Effector CD4-positive, alpha-beta T cell (primary cell): ENCODE measurements around the gene COL25A1.
"Not testable (repeated sequence)": the region's sequence is repeated elsewhere in the genome, so short reads cannot be mapped to it uniquely, and the experiment has no call there.

Source experiments
- DNase-seq: peaks from one replicate; pipeline ENCODE4 v3.0.0-alpha.2; 2020

COL25A1 gene

DNA sequence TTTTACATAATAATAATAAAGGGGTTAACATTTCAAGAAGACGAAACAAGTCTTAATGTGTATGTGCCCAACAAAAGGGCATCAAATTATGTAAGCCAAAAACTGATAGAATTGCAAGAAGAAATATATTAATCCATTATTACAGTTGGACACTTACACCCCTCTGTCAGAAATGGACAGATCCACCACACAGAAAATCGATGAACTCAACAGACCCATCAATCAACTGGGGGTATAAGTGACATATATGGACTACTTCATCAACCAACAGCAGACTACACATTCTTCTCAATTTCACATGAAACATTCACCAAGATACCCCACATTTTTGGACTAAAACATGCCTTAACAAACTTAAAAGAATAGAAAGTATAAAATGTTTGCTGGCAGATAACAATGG is 183.8 kb downstream of the COL25A1 start:
- no peak for DNase-seq

DNA sequence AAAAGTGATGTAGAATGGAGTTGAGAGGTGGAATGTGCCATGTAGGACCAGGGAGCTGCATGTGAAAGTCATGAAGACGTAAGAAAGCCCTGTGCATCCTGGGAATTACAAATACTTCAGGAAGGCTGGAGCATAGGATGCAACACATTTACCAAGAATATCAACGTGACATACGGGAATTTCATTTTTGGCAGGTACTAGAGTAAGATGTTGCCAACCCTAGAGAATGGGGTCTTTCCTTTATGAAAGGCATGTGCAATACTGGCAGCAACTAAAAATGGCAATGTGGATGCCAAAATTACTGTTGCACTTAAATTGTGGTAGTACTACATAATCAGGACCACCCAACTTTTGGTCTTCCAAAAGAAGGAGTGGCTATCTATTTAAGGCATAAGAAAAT is 188.0 kb downstream of the COL25A1 start:
- no peak for DNase-seq

DNA sequence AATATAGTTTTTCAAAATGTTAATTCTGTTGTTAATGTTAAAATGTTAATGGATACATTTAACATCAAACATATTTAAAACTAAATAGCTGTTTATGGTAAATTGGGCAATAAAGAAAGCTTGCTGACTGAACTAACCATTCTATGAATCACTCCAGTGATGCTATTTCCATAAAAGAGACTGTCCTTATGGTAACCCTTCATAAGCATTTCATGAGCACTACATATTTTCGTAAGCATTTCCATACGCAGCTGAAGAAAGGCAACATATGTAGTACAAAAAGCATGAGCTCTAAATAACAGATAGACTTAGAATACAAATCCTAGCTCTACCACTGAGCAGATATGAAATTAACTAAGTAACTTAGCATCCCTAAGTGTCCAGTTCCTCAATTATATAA is 188.9 kb downstream of the COL25A1 start:
- no peak for DNase-seq

DNA sequence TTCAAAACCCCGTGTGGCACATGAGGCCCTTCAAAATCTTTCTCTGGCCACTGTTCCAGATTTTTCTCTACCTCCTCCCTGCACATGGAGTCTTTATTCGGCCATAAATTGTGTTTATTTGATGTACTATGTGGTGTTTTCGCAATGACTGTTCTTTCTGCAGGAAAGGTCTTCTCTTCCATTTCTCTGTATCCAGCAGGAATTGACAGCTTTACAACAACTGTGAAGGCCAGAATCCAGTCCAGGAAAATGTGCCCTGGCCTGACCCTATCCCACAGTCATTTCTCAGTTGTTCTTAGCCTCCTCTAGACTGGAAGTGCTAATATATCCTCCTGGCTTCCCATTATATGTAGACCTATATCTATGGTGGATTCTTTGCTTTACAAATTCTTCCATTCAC is 191.4 kb downstream of the COL25A1 start:
- no peak for DNase-seq

DNA sequence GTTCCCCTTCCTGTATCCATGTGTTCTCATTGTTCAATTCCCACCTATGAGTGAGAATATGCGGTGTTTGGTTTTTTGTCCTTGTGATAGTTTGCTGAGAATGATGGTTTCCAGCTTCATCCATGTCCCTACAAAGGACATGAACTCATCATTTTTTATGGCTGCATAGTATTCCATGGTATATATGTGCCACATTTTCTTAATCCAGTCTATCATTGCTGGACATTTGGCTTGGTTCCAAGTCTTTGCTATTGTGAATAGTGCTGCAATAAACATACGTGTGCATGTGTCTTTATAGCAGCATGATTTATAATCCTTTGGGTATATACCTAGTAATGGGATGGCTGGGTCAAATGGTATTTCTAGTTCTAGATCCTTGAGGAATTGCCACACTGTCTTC is 194.2 kb downstream of the COL25A1 start:
- DNase-seq: not testable (repeated sequence)

DNA sequence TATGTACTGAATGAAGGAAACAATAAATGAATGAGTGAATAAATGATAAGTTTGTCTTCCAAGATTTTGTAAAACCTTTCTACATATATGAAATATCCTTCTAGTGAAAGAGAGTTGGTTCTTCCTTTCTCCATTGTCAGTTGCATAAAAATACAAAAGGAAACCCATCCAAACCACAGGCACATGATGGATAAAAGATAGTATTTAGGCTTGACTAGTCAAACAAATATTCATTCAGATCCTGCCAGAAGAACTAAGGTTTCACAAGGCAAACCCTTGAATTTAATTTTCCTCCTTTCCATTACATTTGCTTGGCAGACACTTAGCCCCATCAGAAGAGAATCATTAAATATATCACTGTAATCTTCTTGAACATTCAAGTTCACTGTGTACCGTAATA is 208.4 kb downstream of the COL25A1 start:
- DNase-seq: no peak

DNA sequence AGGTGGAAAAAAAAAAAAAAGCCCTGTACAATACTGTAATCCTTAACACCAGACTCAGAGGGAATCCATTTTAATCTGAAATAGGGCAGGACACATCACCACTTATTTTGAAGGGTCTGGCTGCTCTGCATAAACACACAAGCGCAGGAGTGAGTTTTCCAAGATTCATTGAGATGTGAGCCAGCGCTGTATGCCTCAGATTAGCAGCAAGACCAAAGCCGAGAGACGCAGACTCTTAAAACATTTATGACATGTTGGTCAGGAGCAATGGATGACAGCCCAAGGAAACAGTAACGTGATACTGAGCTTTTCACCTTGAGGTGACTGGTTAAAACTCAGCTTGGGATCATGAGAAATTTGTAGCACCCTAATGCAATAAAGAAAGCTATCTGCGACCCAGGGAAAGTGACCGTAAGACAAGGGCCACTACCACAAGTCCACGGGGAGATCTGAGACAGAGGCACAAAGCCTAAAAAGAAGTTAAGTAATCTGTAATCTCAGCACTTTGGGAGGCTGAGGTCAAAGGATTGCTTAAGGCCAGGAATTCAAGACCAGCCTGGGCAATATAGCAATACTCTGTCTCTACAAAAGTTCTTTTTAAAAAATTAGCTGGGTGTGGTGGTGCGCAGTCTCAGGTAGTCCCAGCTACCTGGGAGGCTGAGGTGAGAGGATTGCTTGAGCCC is 210.6 kb downstream of the COL25A1 start:
- no peak for DNase-seq

DNA sequence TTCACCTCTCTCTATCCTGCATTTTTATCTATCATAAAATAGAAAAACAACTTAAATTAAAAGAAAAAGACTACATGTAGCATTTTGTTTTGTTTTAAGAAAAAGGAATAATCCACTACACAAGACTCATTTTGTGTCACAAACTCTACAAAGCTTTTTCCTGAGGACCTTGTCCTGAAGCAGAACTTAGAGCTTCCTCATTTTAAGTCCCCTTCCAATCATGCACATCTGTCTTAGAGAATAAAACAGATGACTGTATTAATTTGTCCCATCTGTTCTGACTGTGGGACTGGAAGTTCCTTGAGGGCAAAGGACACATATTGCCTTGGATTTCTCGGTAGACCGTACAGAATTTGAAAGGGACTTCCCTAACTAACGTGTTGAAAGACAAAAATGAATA is 218.5 kb downstream of the COL25A1 start:
- no peak for DNase-seq

DNA sequence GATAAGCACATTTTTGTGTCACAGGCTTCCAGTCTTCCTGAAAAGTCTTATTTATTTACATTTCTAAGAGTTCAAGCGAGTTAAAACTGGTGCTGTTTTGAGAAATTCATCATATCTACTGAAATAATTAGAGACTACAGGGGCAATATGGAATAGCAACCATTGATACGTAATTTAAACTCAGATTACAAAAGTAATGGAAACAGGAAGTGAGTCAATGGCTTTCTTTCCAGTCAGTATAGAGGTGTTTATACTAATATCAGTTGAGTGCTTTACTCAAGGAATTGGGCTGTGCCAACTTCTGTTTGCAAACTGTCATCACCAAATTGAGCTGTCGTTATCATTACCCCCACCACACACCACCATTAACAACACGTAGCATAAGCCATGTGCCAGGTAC is 222.7 kb downstream of the COL25A1 start:
- DNase-seq: no peak

DNA sequence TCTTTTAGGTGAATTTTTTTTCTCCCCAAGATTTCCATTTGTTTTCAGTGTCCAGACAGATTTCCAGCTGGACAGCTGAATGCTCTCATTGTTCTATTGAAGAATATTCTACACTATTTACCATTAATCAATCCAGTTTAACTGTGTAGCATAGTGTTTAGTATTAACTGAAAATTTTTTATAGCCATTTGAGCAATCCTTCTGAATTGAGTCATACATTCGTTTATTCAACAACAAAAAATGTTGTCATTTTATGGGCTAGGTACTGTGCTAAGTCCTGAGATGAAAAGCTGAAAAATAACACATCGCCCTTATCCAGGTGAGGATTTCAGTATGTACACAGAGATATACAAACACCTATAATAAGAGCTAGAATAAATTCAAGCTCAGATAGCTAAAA is 223.3 kb downstream of the COL25A1 start:
- DNase-seq: no peak

DNA sequence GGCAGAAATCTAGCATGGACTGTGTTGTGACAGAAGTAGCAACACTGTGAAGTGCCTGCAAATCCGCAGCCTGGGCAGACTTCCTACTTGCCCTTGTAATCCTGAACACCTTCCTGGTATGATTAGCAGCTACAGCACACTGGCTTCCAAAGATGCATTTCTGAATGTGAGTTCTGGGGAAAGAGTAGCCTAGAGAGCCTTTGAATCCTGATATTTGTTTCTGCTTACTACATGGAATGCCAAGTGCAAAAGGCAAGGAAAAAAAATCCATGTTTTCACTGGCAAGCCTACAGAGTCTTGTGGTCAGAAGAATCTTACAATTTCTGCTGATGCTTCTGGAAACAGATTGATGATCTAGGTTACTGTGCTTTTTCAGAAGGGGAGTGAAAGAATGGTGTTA is 223.7 kb downstream of the COL25A1 start:
- DNase-seq: no peak

DNA sequence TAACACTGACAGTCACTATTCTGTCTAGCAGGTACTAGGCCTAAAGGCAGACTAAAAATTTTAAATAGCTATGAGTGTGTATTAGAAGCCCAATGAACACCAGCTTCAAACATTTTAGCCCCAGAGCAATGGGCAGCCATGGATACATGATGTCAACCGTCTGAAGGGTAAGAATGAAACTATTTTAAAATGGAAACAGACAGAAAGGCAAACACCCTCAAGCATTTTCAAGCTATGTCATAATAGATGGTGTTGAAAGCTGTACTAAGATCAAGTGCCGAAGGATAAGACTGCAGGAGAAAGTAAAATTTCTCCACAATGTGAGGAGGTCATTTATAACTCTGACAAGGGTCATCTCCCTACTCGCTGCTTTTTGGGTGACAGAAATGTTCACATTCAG is 225.0 kb downstream of the COL25A1 start:
- DNase-seq: no peak

DNA sequence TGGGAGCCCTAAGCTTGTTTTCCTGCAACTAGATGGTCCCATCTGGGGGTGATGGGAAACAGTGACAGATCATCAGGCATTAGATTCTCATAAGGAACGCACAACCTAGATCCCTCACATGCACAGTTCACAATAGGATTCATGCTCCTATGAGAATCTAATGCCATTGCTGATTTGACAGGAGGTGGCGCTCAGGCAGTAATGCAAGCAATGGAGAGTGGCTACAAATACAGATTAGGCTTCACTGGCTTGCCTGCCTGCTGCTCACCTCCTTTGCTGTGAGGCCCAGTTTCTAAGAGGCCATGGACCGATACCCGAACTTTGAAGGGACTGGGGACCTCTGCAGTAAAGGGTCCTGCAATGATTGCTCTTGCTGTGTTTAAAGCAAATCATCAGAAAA is 225.7 kb downstream of the COL25A1 start:
- not testable (repeated sequence) for DNase-seq

DNA sequence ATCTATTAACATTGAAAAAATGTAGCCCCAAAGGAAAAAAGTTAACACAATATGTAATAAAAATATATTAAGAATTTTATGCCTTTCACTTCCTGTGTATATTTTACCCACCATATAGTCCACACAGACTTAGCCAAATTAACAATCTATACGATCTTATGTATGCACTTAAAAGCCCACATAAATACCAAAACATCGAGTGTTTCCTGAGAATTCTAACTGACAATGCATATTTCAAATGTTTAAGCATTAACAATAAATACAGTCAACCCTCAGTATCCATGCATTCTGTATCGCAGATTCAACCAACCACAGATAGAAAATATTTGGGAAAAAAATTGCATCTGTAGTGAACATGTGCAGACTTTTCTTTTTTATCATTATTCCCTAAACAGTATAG is 226.8 kb downstream of the COL25A1 start:
- DNase-seq: no peak

DNA sequence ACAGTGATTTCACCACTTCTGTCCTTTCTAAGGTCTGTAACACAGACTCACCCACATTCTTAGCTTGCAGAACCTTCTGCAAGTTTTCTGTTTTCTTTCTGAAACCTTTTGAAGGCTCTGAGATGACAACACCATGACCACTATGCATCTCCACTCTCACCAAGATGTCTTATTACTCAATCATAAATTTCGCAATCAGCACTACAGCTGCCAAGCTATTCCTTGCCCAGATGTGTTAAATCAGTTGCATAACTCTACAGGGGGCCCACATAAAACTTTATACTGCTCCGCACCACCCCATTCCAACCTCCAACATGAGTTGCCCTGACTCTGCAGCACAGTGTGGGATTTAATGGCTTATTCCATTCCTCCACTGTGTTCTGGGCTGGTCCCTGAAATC is 229.9 kb downstream of the COL25A1 start:
- DNase-seq: no peak

DNA sequence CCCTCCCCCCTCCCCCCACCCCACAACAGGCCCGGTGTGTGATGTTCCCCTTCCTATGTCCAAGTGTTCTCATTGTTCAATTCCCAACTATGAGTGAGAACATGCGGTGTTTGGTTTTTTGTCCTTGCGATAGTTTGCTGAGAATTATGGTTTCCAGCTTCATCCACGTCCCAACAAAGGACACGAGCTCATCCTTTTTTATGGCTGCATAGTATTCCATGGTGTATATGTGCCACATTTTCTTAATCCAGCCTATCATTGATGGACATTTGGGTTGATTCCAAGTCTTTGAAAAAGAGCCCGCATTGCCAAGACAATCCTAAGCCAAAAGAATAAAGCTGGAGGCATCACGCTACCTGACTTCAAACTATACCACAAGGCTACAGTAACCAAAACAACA is 231.8 kb downstream of the COL25A1 start:
- DNase-seq: not testable (repeated sequence)

DNA sequence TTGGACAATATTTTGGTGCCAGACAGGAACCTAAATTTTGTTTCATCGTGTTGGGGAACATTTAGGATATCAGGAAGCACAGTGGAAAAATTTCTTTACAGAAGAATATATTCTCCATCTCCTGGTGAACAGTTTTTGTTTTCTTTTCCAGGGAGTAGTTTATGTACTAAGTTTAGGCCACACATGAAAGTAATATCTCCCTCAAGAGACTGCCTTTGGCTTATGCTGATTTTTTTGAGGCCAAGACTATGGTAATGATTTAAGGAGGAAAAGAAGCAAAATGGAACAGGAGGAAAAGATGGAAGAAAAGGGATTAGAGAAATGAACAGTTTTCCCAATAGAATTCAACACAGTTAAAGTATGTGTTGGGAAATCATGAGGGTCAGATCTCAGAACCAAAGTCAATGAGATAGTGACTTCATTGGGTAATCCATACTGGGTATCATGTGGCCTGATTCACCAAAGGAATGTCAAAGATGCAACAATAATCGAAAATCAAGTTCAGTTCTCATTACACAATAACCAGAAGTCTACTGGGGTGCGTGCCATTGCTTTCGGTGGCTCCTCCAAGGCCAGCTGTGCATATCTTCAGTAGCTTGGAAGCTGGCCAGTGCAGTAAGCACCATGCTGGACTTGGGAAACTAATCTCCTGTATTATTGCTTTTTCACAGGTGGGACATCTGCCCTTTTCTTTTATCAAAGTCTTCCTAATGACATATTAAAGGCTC is 234.8 kb downstream of the COL25A1 start:
- no peak for DNase-seq

DNA sequence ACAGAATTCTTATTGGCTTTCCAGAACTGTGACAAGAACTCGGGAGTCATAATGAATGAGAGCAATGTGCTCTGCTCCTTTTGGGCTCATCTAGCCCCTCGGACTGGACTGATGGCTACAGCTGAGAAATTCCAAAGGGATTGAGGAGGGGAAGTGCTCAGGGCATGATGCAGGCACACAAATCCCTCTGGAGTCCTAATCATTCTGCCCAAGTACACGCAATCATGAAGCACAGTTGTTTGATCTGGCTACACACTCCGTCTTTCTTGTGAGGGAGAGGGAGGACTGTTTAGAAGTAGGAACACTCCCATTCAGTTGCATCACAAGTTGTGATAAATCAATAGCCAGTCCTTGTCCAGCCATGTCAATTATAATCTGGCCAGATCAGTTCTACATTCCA is 237.5 kb downstream of the COL25A1 start:
- no peak for DNase-seq

DNA sequence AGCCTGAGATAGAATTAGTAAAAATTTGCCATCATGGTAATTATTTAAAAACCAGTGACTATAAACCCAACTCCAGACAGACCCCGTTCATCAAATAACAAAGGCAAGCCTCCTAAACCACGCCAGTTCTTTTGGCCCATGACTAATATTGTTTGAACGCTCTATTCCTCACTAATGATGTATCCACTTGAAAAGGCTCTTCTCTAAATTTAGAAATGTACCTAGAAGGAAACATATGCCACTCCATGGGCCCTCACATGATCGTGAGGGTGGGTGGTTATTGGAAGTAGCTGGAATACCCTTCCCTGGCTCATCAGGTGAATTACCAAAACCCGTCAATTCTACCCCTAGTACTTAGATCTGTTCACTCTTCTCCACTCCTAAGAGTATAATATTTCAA is 249.2 kb downstream of the COL25A1 start:
- no peak for DNase-seq

DNA sequence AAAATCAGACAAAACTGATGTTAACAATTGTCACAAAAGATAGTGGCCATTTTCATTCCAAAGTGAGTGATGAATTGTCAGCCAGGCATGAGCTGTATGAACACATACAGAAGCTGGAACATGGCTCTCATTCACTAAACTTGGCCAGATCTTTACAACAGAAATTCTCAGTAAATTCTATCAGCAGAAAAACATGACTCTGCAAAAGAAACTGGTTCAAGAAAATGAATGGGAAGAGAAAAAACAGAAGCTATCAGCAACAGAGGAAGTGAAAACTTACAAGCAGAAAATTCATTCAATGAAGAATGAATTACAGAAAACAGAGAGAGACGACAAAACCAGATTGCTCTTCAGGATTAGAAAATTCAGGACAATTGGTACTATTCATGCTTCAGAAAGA is 249.6 kb downstream of the COL25A1 start:
- no peak for DNase-seq

DNA sequence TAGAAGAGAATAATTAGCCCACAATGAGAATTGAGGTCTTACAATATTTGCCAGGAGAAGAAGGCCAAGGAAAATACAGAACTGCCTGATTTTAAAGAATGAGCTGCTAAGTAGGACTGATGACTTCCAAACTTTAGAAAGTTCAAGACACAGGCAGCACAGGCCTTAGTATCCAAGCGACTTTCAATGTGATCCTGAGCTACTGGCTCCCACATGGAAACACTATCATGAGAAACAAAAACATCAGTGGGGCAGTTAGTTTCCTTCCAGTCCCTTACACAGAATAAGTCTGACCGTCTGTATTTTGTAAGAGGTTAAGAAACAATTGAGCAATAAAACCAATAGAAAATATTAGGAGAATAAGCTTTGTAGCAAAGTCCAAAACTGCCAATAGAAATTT is 251.4 kb downstream of the COL25A1 start:
- DNase-seq: no peak

DNA sequence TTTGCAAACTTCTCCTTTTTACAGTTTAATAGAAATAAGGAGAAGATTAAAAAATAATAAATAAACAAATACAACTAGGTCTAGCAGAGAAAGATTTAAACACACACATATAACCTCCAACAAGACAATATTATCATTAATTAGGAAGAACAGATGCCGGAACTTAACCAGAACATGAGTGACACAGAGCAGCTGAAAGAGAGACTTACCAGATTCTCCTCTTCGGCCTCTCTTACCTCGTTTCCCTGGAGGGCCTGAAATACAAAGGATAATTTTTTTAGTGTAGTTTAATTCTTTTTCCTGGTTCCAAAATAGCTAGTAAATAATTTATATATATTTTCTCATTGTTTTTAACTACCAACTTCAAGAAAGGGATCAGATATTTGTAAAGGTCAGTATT is 252.5 kb downstream of the COL25A1 start:
- no peak for DNase-seq

DNA sequence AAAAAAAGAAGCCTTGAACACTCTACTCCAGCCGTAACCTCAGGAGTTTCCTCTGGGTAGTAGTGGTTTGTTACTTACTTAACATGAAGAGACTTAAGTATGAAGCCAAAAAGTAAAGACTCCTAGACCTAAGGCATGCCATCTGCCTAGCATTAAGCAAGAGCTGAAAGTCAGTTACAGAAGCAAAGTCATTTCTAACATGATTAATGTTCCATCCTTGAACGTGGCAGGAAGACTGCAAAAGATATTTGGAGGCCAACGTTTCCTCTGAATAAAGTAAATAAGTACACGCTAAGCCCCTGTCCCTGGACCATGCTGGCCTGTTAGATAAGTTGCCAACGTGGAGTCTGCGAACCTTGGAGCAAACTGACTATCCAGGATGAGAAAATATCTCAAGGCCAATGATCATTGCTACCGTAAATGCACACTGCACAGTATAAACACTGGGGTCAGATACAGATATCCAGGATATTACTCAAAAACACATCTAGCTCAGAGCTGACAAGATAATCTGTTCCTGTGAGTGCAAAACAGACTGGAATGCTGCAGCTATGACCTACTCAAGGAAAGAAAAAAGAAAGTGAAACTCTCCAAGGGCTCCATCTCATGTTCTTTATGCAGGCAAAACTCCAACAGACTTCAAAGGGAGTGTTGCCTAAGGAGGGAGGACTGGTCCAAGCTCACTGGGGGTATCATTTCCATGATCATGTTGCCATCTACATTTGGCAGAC is 255.8 kb downstream of the COL25A1 start:
- DNase-seq: no peak

DNA sequence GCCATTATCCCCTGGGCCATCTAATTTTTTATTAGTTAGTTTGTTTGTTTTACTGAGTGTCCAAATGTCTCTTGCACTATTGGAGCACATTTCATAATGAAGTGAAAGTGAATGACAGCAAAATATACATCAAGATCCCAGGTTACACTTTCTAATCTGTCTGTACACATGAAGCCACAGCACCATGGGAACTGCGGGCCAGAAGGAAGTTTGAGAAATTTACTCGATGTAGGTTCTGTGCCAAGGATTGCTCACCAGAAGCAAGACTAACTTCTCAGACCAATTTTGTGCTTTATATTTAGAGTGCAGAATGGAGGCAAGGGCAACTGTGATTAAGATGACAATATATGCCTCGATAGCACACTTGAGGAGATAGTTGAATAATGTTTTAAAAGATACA is 258.0 kb downstream of the COL25A1 start:
- no peak for DNase-seq
